GM18858 (cell line): ENCODE data around the gene CHCHD3.

Source experiments
- ATAC-seq: cut with Tn5 transposase; IDR thresholded peaks from one replicate; pipeline ENCODE4 v1.9.1; 2021; ENCODE audit not compliant: unreplicated experiment

CHCHD3 gene

GRCh38 chr7:132782777-132783640, 298.9 kb downstream of the CHCHD3 start:
- no peak for ATAC-seq

DNA sequence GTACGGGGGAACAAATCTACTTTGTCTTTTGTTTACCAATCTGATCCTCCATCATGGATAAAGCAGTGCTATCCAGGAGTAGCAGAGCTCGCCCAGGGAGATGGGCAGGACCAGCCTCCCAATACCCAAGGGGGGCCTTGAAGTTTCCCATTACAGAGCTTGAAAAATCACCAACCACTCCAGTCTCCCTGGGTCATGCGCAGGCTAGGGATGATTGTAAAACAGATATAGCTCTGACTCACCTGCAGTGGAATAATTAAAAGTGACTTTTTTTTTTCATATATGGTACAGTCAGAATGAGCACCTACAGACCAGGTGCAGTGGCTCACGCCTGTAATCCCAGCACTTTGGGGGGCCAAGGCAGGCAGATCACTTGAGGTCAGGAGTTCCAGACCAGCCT, 301.1 kb downstream of the CHCHD3 start:
- ATAC-seq = no peak

- no peak for ATAC-seq
These were observed 302.7 kb downstream of the CHCHD3 start for GRCh38 chr7:132779164-132779563.

- no peak for ATAC-seq
These were observed 303.1 kb downstream of the CHCHD3 start for GRCh38 chr7:132778761-132779160.

- no peak for ATAC-seq
These were observed 303.9 kb downstream of the CHCHD3 start for GRCh38 chr7:132777956-132778355.

DNA sequence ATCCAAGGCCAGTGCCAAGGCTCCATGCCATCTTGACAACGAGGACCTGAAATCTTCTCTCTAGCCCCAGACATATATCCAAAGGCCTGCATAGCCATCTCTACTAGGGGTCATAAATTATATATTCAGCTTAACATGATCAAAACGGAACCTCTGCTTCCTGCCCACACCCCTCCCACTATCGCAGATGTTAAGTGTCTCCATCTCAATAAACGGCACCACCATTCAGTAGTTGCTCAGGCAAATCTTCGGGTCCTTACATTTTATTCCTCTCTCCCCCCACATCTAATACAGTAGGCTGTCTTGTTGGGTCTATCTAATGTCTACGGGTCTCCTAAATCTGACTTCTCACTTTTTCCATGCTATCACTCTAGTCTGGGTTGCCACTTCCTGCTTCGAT, 304.5 kb downstream of the CHCHD3 start:
- ATAC-seq = no peak

DNA sequence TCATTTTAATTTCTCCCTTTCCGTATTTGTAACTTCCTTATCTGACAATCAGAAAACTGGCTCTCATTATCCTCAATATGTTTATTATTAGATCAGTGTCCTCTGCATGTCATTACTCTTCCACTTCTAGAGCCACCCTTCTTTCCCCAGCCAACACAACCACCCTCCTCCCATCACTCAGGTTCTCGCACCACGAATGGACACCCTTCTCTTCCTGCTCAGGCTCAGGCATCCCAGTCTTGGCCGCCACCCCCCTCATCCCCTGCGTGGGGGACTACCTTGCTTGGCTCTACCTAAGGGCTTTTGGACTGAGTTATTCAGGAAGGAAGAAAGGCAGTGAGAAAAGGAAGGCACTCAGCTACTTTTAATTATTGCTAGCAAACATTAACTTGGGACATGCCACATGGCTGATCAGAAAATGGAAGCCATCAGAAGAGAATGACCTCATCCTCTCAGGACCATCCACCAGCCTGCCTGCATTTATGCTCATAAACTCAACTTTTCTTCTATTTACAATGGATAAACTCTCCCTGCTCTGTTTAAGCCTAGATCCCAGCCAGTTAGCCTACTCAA, 305.8 kb downstream of the CHCHD3 start:
- ATAC-seq = no peak

GRCh38 chr7:132773527-132773956, 308.3 kb downstream of the CHCHD3 start:
- ATAC-seq = no peak

DNA sequence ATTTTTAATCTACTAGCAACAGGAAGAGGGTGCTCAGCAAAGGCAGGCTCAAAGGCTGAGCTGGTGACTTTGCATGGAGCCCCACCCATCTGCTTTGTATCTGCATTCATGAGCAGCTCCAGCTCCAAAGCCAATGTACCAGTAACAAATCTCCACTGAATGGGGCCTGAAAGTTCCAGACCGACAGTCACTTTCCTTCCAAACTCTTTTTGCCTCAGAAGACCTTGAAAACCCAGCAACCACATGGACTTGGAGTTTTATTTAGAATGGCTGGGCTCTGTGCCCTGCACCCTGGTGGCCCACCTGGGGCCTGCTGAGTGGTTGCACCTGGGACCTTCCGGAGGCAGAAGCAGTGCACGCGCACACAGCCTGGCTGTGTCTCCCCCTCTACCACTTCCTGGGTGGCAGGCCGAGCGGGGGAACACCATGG, 310.6 kb downstream of the CHCHD3 start:
- ATAC-seq = no peak

GRCh38 chr7:132770055-132770454, 311.8 kb downstream of the CHCHD3 start:
- no peak for ATAC-seq

- no peak for ATAC-seq
These were observed 312.6 kb downstream of the CHCHD3 start for GRCh38 chr7:132769280-132769679.

DNA sequence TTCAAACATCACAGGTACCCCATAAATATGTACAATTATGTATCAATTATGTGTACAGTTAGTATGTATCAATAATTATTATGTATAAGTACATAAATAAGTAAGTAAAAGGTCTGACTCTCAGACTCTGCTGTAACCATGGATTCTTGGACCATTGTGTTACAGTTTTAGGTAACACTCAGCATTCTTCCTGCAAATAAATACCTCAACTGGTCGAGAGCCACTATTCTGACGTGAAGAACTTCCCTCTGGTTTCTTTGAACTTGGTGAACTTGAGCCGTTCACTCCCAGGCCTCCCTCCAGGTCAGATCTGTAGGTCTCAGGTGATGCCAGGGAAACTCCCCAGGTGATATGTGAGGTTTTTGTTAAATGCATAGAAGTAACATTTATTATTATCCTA, 313.8 kb downstream of the CHCHD3 start:
- no peak for ATAC-seq

GRCh38 chr7:132767378-132767777, 314.5 kb downstream of the CHCHD3 start:
- no peak for ATAC-seq

- no peak for ATAC-seq
These were observed 315.2 kb downstream of the CHCHD3 start for GRCh38 chr7:132766660-132767059.

DNA sequence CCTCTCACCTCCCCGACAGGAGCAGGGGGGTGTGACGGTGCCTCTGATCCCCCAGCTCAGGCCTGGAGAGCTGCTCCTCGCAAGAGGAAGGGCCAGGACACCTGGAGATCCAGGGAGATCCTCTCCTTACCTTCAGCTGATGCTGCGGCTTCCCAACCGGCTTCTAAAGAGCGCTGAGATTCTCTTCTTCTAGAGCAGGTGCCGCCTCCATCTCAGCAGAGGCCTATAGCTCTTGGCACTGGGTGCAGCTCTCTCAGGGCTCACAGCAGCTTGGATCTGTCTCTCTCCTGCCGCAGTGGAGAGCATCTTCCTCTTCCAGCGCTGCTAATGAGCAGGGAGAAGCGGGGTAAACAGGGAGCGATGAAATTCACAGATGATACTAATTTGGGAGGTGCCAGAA, 316.0 kb downstream of the CHCHD3 start:
- no peak for ATAC-seq

DNA sequence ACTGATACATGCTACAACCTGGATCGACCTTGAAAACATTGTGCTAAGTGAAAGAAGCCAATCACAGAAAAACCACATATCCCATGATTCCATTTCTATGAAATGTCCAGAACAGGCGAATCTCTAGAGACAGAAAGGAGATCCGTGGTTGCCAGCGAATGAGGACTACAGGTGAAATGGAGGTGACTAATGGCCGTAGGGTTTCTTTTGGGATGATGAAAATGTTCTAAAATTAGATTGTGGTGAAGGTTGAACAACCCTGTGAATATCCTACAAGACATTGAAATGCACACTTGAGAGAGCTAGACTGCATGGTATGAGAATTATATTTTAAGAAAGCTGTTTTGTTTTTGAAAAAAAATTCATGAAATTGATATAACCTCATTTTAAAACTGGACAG, 317.1 kb downstream of the CHCHD3 start:
- ATAC-seq = no peak

DNA sequence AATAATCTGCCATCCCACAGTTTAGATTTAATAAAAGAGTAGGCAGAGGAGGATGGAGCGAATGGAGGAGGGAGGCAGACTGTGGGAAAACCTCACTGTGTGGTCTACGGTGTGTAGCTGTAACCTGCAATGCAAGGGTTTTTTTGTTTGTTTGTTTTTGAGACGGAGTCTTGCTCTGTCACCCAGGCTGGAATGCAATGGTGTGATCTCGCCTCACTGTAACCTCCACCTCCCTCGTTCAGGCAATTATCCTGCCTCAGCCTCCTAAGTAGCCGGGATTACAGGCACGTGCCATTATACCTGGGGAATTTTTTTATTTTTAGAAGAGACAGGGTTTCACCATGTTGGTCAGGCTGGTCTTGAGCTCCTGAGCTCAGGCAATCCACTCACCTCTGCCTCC, 321.0 kb downstream of the CHCHD3 start:
- ATAC-seq = no peak

DNA sequence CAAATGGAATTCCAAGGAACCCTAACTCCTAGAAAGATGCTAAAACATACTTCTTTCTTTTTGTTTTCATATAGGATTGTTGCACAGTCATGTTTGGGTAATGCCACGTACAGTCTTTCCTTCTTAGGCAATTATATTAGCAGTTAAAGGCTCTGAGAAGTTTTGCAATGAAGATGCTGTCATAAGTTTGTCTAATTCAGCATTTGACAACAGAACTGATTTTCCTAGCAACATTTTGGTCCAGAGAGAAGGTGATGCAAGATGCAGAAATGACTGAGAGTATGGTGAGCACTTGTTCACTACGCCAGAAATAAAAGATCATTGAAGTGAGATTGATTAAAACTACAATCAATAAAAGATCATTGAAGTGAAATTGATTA, 321.7 kb downstream of the CHCHD3 start:
- ATAC-seq = no peak

DNA sequence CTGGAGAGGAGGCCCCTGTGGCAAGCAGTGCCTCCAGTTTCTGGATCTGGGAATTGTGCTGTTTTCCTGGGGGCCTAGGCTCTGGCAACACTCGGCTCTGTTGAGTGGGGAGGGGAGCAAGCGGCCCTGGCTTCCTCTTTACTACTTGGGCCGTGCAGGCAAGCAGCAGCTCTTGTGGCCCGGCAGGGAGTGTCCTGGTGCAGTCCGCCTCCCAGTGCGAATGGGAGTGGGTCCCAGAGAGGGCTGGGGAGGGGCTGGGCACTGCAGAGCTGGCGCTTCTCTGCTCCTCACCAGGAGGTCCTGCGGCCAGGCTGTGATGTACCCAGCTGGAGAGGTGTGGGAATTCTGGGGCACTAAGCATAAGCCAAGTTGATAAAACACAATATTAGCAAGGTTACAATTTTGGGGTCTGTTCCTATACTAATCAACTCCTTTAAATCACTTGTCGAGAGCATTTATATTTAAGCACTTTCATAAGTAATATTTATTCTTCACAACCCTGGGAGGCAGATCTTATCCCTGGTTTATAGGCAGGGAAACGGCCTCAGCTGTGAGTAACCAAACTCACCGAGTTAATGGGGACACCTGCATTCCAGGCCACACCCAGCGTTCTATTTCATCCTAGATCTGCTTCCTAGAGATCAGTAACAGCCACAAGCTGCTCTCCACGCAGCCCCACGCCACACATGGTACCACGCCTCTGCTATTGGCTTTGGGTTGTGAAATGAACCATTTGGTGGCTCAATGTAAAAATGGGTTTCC, 322.2 kb downstream of the CHCHD3 start:
- ATAC-seq = no peak

- ATAC-seq = no peak
These were observed 322.9 kb downstream of the CHCHD3 start for GRCh38 chr7:132758986-132759385.

GRCh38 chr7:132757783-132758182, 324.1 kb downstream of the CHCHD3 start:
- no peak for ATAC-seq

DNA sequence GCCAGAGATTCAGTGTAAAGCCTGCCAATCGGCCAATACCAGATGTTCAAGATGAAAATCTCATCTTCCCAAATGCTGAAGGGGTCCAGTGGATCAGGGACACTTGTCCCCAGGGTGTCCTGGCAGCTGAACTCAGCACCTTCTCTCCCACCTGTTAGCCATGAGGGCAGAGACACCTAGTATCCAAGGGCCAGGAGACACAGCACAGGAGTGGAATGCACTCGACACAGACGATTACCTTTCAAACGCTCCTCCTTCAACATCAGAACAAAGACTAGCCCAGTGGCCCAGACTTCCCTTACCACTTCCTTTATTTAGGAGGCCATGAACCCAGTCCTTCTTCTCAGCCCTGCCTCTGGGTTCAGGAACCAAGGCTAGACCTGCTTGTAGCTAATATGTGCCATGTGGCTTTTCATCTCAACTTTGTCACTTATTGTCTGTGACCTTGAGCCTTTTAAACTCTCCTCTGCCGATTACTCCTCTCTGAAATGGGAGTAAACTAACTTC, 325.4 kb downstream of the CHCHD3 start:
- ATAC-seq = no peak
